HG03095 (cell line): ENCODE results near the gene TWSG1.
"Not testable (repeated sequence)": the region's sequence is repeated elsewhere in the genome, so short reads cannot be mapped to it uniquely, and the experiment has no call there.

ENCODE experiments used
- ATAC-seq: cut with Tn5 transposase; IDR thresholded peaks from one replicate; pipeline ENCODE4 v1.9.1; 2021; ENCODE audit warnings: moderate library complexity; ENCODE audit not compliant: unreplicated experiment

Gene TWSG1

GRCh38 chr18:9334973-9335696, 562 bp downstream of the TWSG1 start:
- ATAC-seq = peak; percentile 35

- no peak for ATAC-seq
Observed at GRCh38 chr18:9335697-9336045, 1.1 kb downstream of the TWSG1 start.

- no peak for ATAC-seq
Observed at GRCh38 chr18:9336827-9337226, 2.3 kb downstream of the TWSG1 start.

GRCh38 chr18:9337873-9338272, 3.3 kb downstream of the TWSG1 start:
- ATAC-seq = no peak

GRCh38 chr18:9340472-9340871, 5.9 kb downstream of the TWSG1 start:
- ATAC-seq = no peak

- no peak for ATAC-seq
Observed at GRCh38 chr18:9343577-9343976, 9.0 kb downstream of the TWSG1 start.

- ATAC-seq = no peak
Observed at GRCh38 chr18:9346775-9347174, 12.2 kb downstream of the TWSG1 start.

- no peak for ATAC-seq
Observed at GRCh38 chr18:9348079-9348671, 13.6 kb downstream of the TWSG1 start.

- ATAC-seq = no peak
Observed at GRCh38 chr18:9348766-9349165, 14.2 kb downstream of the TWSG1 start.

- ATAC-seq = peak; percentile 82
Observed at GRCh38 chr18:9353596-9353995, 19.0 kb downstream of the TWSG1 start.

- peak; percentile 50 for ATAC-seq
Observed at GRCh38 chr18:9354256-9354655, 19.7 kb downstream of the TWSG1 start.

GRCh38 chr18:9356976-9357375, 22.4 kb downstream of the TWSG1 start:
- no peak for ATAC-seq

GRCh38 chr18:9359796-9360195, 25.2 kb downstream of the TWSG1 start:
- ATAC-seq = no peak

GRCh38 chr18:9361191-9361590, 26.6 kb downstream of the TWSG1 start:
- no peak for ATAC-seq

GRCh38 chr18:9362869-9363268, 28.3 kb downstream of the TWSG1 start:
- no peak for ATAC-seq

GRCh38 chr18:9364242-9364641, 29.7 kb downstream of the TWSG1 start:
- ATAC-seq = no peak

- no peak for ATAC-seq
Observed at GRCh38 chr18:9365406-9365805, 30.8 kb downstream of the TWSG1 start.

GRCh38 chr18:9366126-9366714, 31.6 kb downstream of the TWSG1 start:
- no peak for ATAC-seq

- ATAC-seq = not testable (repeated sequence)
Observed at GRCh38 chr18:9373254-9373653, 38.7 kb downstream of the TWSG1 start.

- no peak for ATAC-seq
Observed at GRCh38 chr18:9379118-9379517, 44.5 kb downstream of the TWSG1 start.

GRCh38 chr18:9380101-9380500, 45.5 kb downstream of the TWSG1 start:
- no peak for ATAC-seq

GRCh38 chr18:9380621-9381395, 46.2 kb downstream of the TWSG1 start:
- ATAC-seq = no peak
